Parathyroid adenoma (tissue), 2 donors: ENCODE measurements around the gene NCKAP5.

ENCODE experiments used
- H2AFZ ChIP-seq: fragments of 300-600 bp; sonication (generic); one replicate; pipeline ENCODE4 v1.7.0; 2017; ENCODE audit warnings: antibody characterized with exemption, mild to moderate bottlenecking
- H3K27ac ChIP-seq: fragments of 300-600 bp; sonication (generic); one replicate; pipeline ENCODE4 v1.7.0; 2017
- H3K27me3 ChIP-seq: fragments of 300-600 bp; sonication (generic); one replicate; pipeline ENCODE4 v1.7.0; 2017; ENCODE audit warnings: low read length; ENCODE audit not compliant: control insufficient read depth, insufficient read depth
- H3K36me3 ChIP-seq: fragments of 300-600 bp; sonication (generic); one replicate; pipeline ENCODE4 v1.7.0; 2017; ENCODE audit warnings: low read length; ENCODE audit not compliant: control insufficient read depth, insufficient read depth
- H3K4me1 ChIP-seq: fragments of 300-600 bp; sonication (generic); one replicate; pipeline ENCODE4 v1.7.0; 2017; ENCODE audit warnings: control low read depth
- H3K4me2 ChIP-seq: fragments of 300-600 bp; sonication (generic); one replicate; pipeline ENCODE4 v1.7.0; 2017; ENCODE audit warnings: low read length
- H3K4me3 ChIP-seq: fragments of 300-600 bp; sonication (generic); one replicate; pipeline ENCODE4 v1.7.0; 2017; ENCODE audit warnings: low read depth, low read length
- H3K79me2 ChIP-seq: fragments of 300-600 bp; sonication (generic); one replicate; pipeline ENCODE4 v1.7.0; 2017; ENCODE audit warnings: control low read depth
- H3K9ac ChIP-seq: fragments of 300-600 bp; sonication (generic); one replicate; pipeline ENCODE4 v1.7.0; 2017; ENCODE audit warnings: mild to moderate bottlenecking
- H3K9me3 ChIP-seq: fragments of 300-600 bp; sonication (generic); one replicate; pipeline ENCODE4 v1.7.0; 2017; ENCODE audit warnings: low read length; ENCODE audit not compliant: control insufficient read depth
- TF ChIP-seq, protein P1 (sequence below): fragments of 300-600 bp; sonication (generic); IDR thresholded peaks from one replicate; pipeline ENCODE4 v1.7.0; 2017; ENCODE audit warnings: antibody characterized with exemption, mild to moderate bottlenecking
- donor health status: primary hyperparathyroidism.

NCKAP5 gene

GRCh38 chr2:133574620-133575019 is 6.4 kb upstream of the NCKAP5 start:
- no peaks in the 10 kb centered on the region for H3K9me3 ChIP-seq
- H3K9ac ChIP-seq = no peak overlapping the region
- no peaks in the 10 kb centered on the region for H3K27me3 ChIP-seq
- H2AFZ ChIP-seq = no peak overlapping the region
- no peaks in the 10 kb centered on the region for H3K36me3 ChIP-seq
- H3K4me3 ChIP-seq = no peak overlapping the region
- TF ChIP-seq, protein P1, sequence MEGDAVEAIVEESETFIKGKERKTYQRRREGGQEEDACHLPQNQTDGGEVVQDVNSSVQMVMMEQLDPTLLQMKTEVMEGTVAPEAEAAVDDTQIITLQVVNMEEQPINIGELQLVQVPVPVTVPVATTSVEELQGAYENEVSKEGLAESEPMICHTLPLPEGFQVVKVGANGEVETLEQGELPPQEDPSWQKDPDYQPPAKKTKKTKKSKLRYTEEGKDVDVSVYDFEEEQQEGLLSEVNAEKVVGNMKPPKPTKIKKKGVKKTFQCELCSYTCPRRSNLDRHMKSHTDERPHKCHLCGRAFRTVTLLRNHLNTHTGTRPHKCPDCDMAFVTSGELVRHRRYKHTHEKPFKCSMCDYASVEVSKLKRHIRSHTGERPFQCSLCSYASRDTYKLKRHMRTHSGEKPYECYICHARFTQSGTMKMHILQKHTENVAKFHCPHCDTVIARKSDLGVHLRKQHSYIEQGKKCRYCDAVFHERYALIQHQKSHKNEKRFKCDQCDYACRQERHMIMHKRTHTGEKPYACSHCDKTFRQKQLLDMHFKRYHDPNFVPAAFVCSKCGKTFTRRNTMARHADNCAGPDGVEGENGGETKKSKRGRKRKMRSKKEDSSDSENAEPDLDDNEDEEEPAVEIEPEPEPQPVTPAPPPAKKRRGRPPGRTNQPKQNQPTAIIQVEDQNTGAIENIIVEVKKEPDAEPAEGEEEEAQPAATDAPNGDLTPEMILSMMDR = no peak
- H3K79me2 ChIP-seq = no peaks in the 10 kb centered on the region
- H3K4me1 ChIP-seq = peaks cover 4% of the 10 kb centered on the region
- H3K27ac ChIP-seq = no peak overlapping the region
- H3K4me2 ChIP-seq = no peak overlapping the region

DNA sequence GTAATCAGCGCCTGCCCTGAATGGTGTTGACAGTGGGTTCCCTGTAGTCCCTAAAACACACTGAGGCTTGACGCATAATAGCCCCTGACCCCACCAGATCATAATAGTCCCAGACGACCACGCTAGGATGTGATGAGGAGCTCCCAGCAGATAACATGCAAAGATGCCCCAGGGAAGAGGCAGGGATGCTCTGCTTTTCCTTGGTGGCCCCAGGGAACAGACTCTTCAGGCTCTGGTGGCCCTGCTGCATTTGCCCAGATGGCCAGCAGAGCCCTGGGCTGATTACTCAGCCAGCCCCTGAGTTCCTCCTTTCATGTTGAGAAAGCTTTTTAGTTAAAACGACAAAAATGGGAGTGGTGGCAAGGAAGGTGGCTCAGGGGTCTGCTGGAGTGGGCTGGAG is 5.9 kb upstream of the NCKAP5 start:
- Histone ChIP-seq H3K4me3 (no peak overlapping the region), H3K4me2 (no peak overlapping the region)
- TF ChIP-seq, protein P1 = no peak

GRCh38 chr2:133573491-133574162 is 5.4 kb upstream of the NCKAP5 start:
- Histone ChIP-seq H3K27ac (no peak overlapping the region), H3K9me3 (no peaks in the 10 kb centered on the region), H3K36me3 (no peaks in the 10 kb centered on the region), H3K9ac (no peak overlapping the region), H3K79me2 (no peaks in the 10 kb centered on the region), H2AFZ (no peak overlapping the region), H3K4me2 (no peak overlapping the region), H3K27me3 (no peaks in the 10 kb centered on the region), H3K4me3 (no peak overlapping the region), H3K4me1 (peaks cover 4% of the 10 kb centered on the region)
- TF ChIP-seq, protein P1 = no peak

More for the DNA sequence above, 5.9 kb upstream of the NCKAP5 start:
- Histone ChIP-seq H3K36me3 (no peaks in the 10 kb centered on the region), H3K79me2 (no peaks in the 10 kb centered on the region), H3K4me1 (peaks cover 4% of the 10 kb centered on the region), H3K27me3 (no peaks in the 10 kb centered on the region), H2AFZ (no peak overlapping the region), H3K9ac (no peak overlapping the region), H3K27ac (no peak overlapping the region), H3K9me3 (no peaks in the 10 kb centered on the region)

GRCh38 chr2:133571249-133571648 is 3.0 kb upstream of the NCKAP5 start:
- no peaks in the 10 kb centered on the region for H3K27me3 ChIP-seq
- H3K27ac ChIP-seq = no peak overlapping the region
- no peak overlapping the region for H3K4me3 ChIP-seq
- H3K4me1 ChIP-seq = peaks cover 4% of the 10 kb centered on the region
- no peaks in the 10 kb centered on the region for H3K79me2 ChIP-seq
- no peak overlapping the region for H3K9ac ChIP-seq
- no peaks in the 10 kb centered on the region for H3K36me3 ChIP-seq
- no peak overlapping the region for H3K4me2 ChIP-seq
- H3K9me3 ChIP-seq = no peaks in the 10 kb centered on the region
- TF ChIP-seq, protein P1 = no peak
- no peak overlapping the region for H2AFZ ChIP-seq

GRCh38 chr2:133570542-133570941 is 2.3 kb upstream of the NCKAP5 start:
- Histone ChIP-seq H3K9ac (no peak overlapping the region), H3K4me1 (no peaks in the 10 kb centered on the region), H3K9me3 (no peaks in the 10 kb centered on the region), H3K27ac (no peak overlapping the region), H3K4me2 (no peak overlapping the region), H3K79me2 (no peaks in the 10 kb centered on the region), H3K4me3 (no peak overlapping the region), H3K36me3 (no peaks in the 10 kb centered on the region), H3K27me3 (no peaks in the 10 kb centered on the region), H2AFZ (no peak overlapping the region)
- TF ChIP-seq, protein P1 = no peak
